SW 1271 (cell line): ENCODE data around the gene TEDC2.

Experiments
- DNase-seq, 2 experiments: peaks; one replicate each; lab custom pipeline; 2025; lab: John Stamatoyannopoulos, UW

Gene TEDC2

GRCh38 chr16:2466667-2467527, 7.0 kb downstream of the TEDC2 start:
- DNase-seq: no peak

- peak in 1 of 2 experiments; percentile 45 for DNase-seq
Observed at GRCh38 chr16:2467528-2468232, 7.8 kb downstream of the TEDC2 start.

GRCh38 chr16:2468233-2468724, 8.4 kb downstream of the TEDC2 start:
- no peak for DNase-seq

- DNase-seq: no peak
Observed at GRCh38 chr16:2468725-2469398, 9.0 kb downstream of the TEDC2 start.

- DNase-seq: no peak
Observed at GRCh38 chr16:2469399-2470233, 9.7 kb downstream of the TEDC2 start.

GRCh38 chr16:2470234-2470601, 10.3 kb downstream of the TEDC2 start:
- no peak for DNase-seq

- DNase-seq: no peak
Observed at GRCh38 chr16:2470603-2471015, 10.7 kb downstream of the TEDC2 start.

- no peak for DNase-seq
Observed at GRCh38 chr16:2471016-2471652, 11.2 kb downstream of the TEDC2 start, which contains the start of gene NTN3. NTN3 (plus strand) TSS chr16:2471297; CDS start chr16:2471702, 405 bp downstream.

- DNase-seq: no peak
Observed at GRCh38 chr16:2471653-2472487, 12.0 kb downstream of the TEDC2 start.

GRCh38 chr16:2472488-2472864, 12.6 kb downstream of the TEDC2 start:
- DNase-seq: no peak

- DNase-seq: no peak
Observed at GRCh38 chr16:2472885-2473445, 13.1 kb downstream of the TEDC2 start.

GRCh38 chr16:2473446-2473926, 13.6 kb downstream of the TEDC2 start:
- DNase-seq: no peak

GRCh38 chr16:2473999-2474876, 14.3 kb downstream of the TEDC2 start:
- DNase-seq: peak; percentile 17 to 23

- DNase-seq: peak in 1 of 2 experiments; percentile 48
Observed at GRCh38 chr16:2474877-2475412, 15.0 kb downstream of the TEDC2 start, which contains the start of gene TBC1D24. TBC1D24 (plus strand) TSS chr16:2475127; CDS start chr16:2496149, 21,022 bp downstream.

- no peak for DNase-seq
Observed at GRCh38 chr16:2475413-2476344, 15.8 kb downstream of the TEDC2 start.

GRCh38 chr16:2476345-2476720, 16.4 kb downstream of the TEDC2 start:
- DNase-seq: no peak

- DNase-seq: no peak
Observed at GRCh38 chr16:2476741-2477140, 16.8 kb downstream of the TEDC2 start.
